HCT116 (cell line): ENCODE results near the gene TSEN34. TPM values are rescaled to one million over a fixed set of nuclear protein-coding genes. Genes with fewer than 3 reads are reported as not detected.

Source experiments
- ATAC-seq: fragments of 200-7000 bp; cut with Tn5 transposase; 2 replicates; pipeline ENCODE4 v1.9.1; 2020; ENCODE audit warnings: mild to moderate bottlenecking, moderate library complexity
- BruUV-seq: library from RNA; stranded (reverse); fragments of 400-500 nt; replicated peaks from 2 replicates; lab custom pipeline; 2021; lab: Mats Ljungman, UMichigan
- CTCF ChIA-PET: fragments of 300-600 bp; sonication (Branson Sonifier 250); formaldehyde crosslinking; loops from one replicate; lab custom pipeline; 2021; ENCODE audit warnings: antibody characterized with exemption; lab: Charles Lee
- POLR2A ChIA-PET: fragments of 300-600, 350-600 bp; sonication (Branson Sonifier 250); formaldehyde crosslinking; loops from one replicate; lab custom pipeline; 2021; ENCODE audit warnings: antibody characterized with exemption; lab: Charles Lee
- RAD21 ChIA-PET, 2 experiments: fragments of 300-600 bp; sonication (Branson Sonifier 250); formaldehyde crosslinking; loops; one replicate each; lab custom pipeline; 2023; ENCODE audit warnings: low total read pairs in 2 of 2; ENCODE audit not compliant: uncharacterized antibody in 2 of 2, unreplicated experiment in 2 of 2, low non-redundant PET in 1 of 2; lab: Charles Lee
- DNase-seq: peaks from one replicate; pipeline ENCODE4 v3.0.0-alpha.2; 2010; ENCODE audit warnings: low read depth, low spot score
- H2AFZ ChIP-seq: fragments of 200-600 bp; shearing (Covaris generic), sonication (generic); 2 replicates; pipeline ENCODE4 v1.6.1; 2017; ENCODE audit warnings: low read depth, mixed run types, mixed read lengths, antibody characterized with exemption, low read length; ENCODE audit not compliant: poor library complexity, severe bottlenecking
- H3K27ac ChIP-seq: 2 replicates; pipeline ENCODE4 v1.5.1; 2012; ENCODE audit warnings: low read depth, low read length
- H3K27me3 ChIP-seq: fragments of 200-600 bp; sonication (generic); 2 replicates; pipeline ENCODE4 v1.6.1; 2016; ENCODE audit warnings: mixed run types, low read length, mixed read lengths; ENCODE audit not compliant: insufficient read depth
- H3K36me3 ChIP-seq, 2 experiments: fragments of 200-500 bp in 1 of 2; fragments of 200-600 bp in 1 of 2; sonication (Bioruptor generic) in 1 of 2; sonication (generic) in 1 of 2; 2 replicates each; pipeline versions ENCODE4 v1.5.1 to v1.6.1; 2014 to 2016; ENCODE audit warnings: low read length in 2 of 2, inconsistent platforms in 1 of 2, mixed read lengths in 1 of 2, mixed run types in 1 of 2; ENCODE audit not compliant: insufficient read depth in 2 of 2, control insufficient read depth in 1 of 2
- H3K4me1 ChIP-seq, 2 experiments: fragments of 200-600 bp in 1 of 2; sonication (generic) in 1 of 2; 2 replicates each; pipeline versions ENCODE4 v1.5.1 to v1.6.1; 2012 to 2017; ENCODE audit warnings: low read length in 2 of 2, inconsistent platforms in 1 of 2, mild to moderate bottlenecking in 1 of 2, mixed read lengths in 1 of 2, mixed run types in 1 of 2, moderate library complexity in 1 of 2; ENCODE audit not compliant: insufficient read depth in 2 of 2, control insufficient read depth in 1 of 2
- H3K4me2 ChIP-seq: fragments of 200-600 bp; sonication (generic); 2 replicates; pipeline ENCODE4 v1.6.1; 2017; ENCODE audit warnings: mixed run types, low read length, mixed read lengths
- H3K4me3 ChIP-seq, 2 experiments: fragments of 200-600 bp in 1 of 2; sonication (generic) in 1 of 2; replicated peaks in 1 of 2; 2 replicates each; pipeline ENCODE4 v1.5.1; 2011 to 2016; ENCODE audit warnings: low read length in 2 of 2, control low read depth in 1 of 2, low read depth in 1 of 2, mild to moderate bottlenecking in 1 of 2, mixed read lengths in 1 of 2, mixed run types in 1 of 2
- H3K79me2 ChIP-seq: fragments of 200-600 bp; sonication (generic); 2 replicates; pipeline ENCODE4 v1.6.1; 2017; ENCODE audit warnings: mild to moderate bottlenecking, mixed run types, low read length, moderate library complexity, mixed read lengths; ENCODE audit not compliant: insufficient read depth
- H3K9ac ChIP-seq: fragments of 200-600 bp; sonication (generic); 2 replicates; pipeline ENCODE4 v1.6.1; 2016; ENCODE audit warnings: low read length, mixed read lengths
- H3K9me2 ChIP-seq: fragments of 200-600 bp; sonication (generic), shearing (Covaris generic); 2 replicates; pipeline ENCODE4 v1.6.1; 2017; ENCODE audit warnings: mixed run types, mild to moderate bottlenecking, moderate library complexity; ENCODE audit not compliant: insufficient read depth
- H3K9me3 ChIP-seq, 2 experiments: fragments of 200-500 bp in 1 of 2; fragments of 200-600 bp in 1 of 2; sonication (Bioruptor generic) in 1 of 2; sonication (generic) in 1 of 2; 2 replicates each; pipeline ENCODE4 v1.6.1; 2014 to 2017; ENCODE audit warnings: low read length in 2 of 2, mixed read lengths in 2 of 2, inconsistent platforms in 1 of 2, low read depth in 1 of 2, mild to moderate bottlenecking in 1 of 2, mixed run types in 1 of 2, moderate library complexity in 1 of 2; ENCODE audit not compliant: control insufficient read depth in 1 of 2, insufficient read depth in 1 of 2
- H4K20me1 ChIP-seq: fragments of 200-600 bp; sonication (generic), shearing (Covaris generic); 2 replicates; pipeline ENCODE4 v1.6.1; 2017; ENCODE audit warnings: mixed run types, mild to moderate bottlenecking, moderate library complexity; ENCODE audit not compliant: insufficient read depth
- ATF3 ChIP-seq: IDR thresholded peaks from 2 replicates; pipeline ENCODE4 v1.6.1; 2012
- FOSL1 ChIP-seq: IDR thresholded peaks from 2 replicates; pipeline ENCODE4 v1.6.1; 2012; ENCODE audit warnings: low read depth
- POLR2AphosphoS5 ChIP-seq: IDR thresholded peaks from 2 replicates; pipeline ENCODE4 v1.6.1; 2011; ENCODE audit warnings: mild to moderate bottlenecking, low read depth, low read length, moderate library complexity
- ZBTB33 ChIP-seq: IDR thresholded peaks from 2 replicates; pipeline ENCODE4 v1.6.1; 2011; ENCODE audit warnings: mild to moderate bottlenecking, low read length, moderate library complexity; ENCODE audit not compliant: insufficient replicate concordance; ENCODE audit errors: extremely low read depth
- intact Hi-C: fragments of 100-400 bp; cut with micrococcal nuclease; formaldehyde crosslinking; loops from 2 replicates; pipeline ENCODE4 v1.10.0; 2022
- total RNA-seq: library from RNA; stranded (reverse); gene quantifications from one replicate; pipeline ENCODE4 v1.2.1, GENCODE V29; 2021; ENCODE audit not compliant: unreplicated experiment
- TF ChIP-seq, protein P1 (sequence below): IDR thresholded peaks from 2 replicates; pipeline ENCODE4 v1.6.1; 2012; ENCODE audit warnings: low read depth

TSEN34 gene
- total RNA-seq, 1 experiment from 2014 or later, result 99.9 TPM

DNA sequence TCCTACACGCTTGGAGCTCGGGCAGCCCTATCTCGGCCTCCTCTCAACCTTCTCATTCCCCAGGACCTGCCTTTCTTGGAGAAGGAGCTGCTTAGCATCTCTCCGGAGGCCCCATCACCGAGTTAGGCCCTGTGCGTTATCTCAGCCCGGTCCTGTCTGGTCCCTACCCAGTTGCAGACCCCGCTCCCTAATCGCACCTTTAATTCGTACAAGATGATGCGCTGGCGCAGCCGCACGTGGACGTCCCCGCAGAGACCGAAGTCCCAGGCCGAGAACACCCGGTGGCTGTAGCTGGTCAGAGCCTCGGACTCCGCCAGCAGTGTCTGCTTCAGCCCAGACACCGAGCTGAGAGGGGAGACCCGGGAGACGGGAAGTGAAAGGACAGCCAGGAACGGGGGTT lies 25.9 kb upstream of the TSEN34 start:
- POLR2A ChIA-PET, result interaction anchor here (0.6 to 0.8 kb wide), 2 partner anchors 28 to 183 kb away, joined by 3 read pairs; partner anchors contain the start of gene CNOT3

More for the DNA sequence above, 25.9 kb upstream of the TSEN34 start:
- H3K36me3 ChIP-seq, result no peaks in the 10 kb centered on the region
- no peaks in the 10 kb centered on the region; the same call in 1 of the 2 replicates for H3K79me2 ChIP-seq
- H3K9ac ChIP-seq, result no peak overlapping the region
- H3K4me3 ChIP-seq, result no peak overlapping the region
- H3K9me3 ChIP-seq, result no peaks in the 10 kb centered on the region
- H3K27ac ChIP-seq, result no peak overlapping the region
- no peak for TF ChIP-seq FOSL1
- TF ChIP-seq ATF3, result no peak
- TF ChIP-seq, protein P1, sequence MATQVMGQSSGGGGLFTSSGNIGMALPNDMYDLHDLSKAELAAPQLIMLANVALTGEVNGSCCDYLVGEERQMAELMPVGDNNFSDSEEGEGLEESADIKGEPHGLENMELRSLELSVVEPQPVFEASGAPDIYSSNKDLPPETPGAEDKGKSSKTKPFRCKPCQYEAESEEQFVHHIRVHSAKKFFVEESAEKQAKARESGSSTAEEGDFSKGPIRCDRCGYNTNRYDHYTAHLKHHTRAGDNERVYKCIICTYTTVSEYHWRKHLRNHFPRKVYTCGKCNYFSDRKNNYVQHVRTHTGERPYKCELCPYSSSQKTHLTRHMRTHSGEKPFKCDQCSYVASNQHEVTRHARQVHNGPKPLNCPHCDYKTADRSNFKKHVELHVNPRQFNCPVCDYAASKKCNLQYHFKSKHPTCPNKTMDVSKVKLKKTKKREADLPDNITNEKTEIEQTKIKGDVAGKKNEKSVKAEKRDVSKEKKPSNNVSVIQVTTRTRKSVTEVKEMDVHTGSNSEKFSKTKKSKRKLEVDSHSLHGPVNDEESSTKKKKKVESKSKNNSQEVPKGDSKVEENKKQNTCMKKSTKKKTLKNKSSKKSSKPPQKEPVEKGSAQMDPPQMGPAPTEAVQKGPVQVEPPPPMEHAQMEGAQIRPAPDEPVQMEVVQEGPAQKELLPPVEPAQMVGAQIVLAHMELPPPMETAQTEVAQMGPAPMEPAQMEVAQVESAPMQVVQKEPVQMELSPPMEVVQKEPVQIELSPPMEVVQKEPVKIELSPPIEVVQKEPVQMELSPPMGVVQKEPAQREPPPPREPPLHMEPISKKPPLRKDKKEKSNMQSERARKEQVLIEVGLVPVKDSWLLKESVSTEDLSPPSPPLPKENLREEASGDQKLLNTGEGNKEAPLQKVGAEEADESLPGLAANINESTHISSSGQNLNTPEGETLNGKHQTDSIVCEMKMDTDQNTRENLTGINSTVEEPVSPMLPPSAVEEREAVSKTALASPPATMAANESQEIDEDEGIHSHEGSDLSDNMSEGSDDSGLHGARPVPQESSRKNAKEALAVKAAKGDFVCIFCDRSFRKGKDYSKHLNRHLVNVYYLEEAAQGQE, result no peak
- TF ChIP-seq POLR2AphosphoS5, result no peak
- no peak for TF ChIP-seq ZBTB33
- TF ChIP-seq, all 23 proteins: peak for 0
- H3K9me2 ChIP-seq, result no peaks in the 10 kb centered on the region
- no TSS peak for BruUV-seq
- ChIA-PET CTCF (interaction anchor here (1.5 kb wide), 1 partner anchor 8 kb away, joined by 4 read pairs; the partner anchor contains the start of gene TMC4), RAD21 (no interaction called here)
- H4K20me1 ChIP-seq, result no peaks in the 10 kb centered on the region
- no peak overlapping the region for H3K4me2 ChIP-seq
- no peak overlapping the region for H2AFZ ChIP-seq
- no peak for DNase-seq
- ATAC-seq, result no peak
- no peaks in the 10 kb centered on the region for H3K27me3 ChIP-seq
- peaks cover 19 to 41% of the 10 kb centered on the region in 2 experiments for H3K4me1 ChIP-seq
- intact Hi-C loops, result no loop called here
